Measurements from ENCODE around the gene FGF18.

- TF ChIP-seq CTCF (conservative IDR thresholded peaks at IDR 0.05; ENCODE audit: low read depth, low read length), result no peak
- TF ChIP-seq FOS (IDR thresholded peaks at IDR 0.05; ENCODE audit: low read depth, low read length), result no peak
Observed at GRCh38 chr5:171496456-171496855, 77.0 kb downstream of the FGF18 start.
